HCT116 (cell line): ENCODE measurements around the gene USP9X. TPM values are rescaled to one million over a fixed set of nuclear protein-coding genes. Genes with fewer than 3 reads are reported as not detected.

ENCODE experiments used
- ATAC-seq: fragments of 200-7000 bp; cut with Tn5 transposase; 2 replicates; pipeline ENCODE4 v1.9.1; 2020; ENCODE audit warnings: mild to moderate bottlenecking, moderate library complexity
- BruUV-seq: library from RNA; stranded (reverse); fragments of 400-500 nt; replicated peaks from 2 replicates; lab custom pipeline; 2021; lab: Mats Ljungman, UMichigan
- CTCF ChIA-PET: fragments of 300-600 bp; sonication (Branson Sonifier 250); formaldehyde crosslinking; loops from one replicate; lab custom pipeline; 2021; ENCODE audit warnings: antibody characterized with exemption; lab: Charles Lee
- POLR2A ChIA-PET: fragments of 300-600, 350-600 bp; sonication (Branson Sonifier 250); formaldehyde crosslinking; loops from one replicate; lab custom pipeline; 2021; ENCODE audit warnings: antibody characterized with exemption; lab: Charles Lee
- RAD21 ChIA-PET, 2 experiments: fragments of 300-600 bp; sonication (Branson Sonifier 250); formaldehyde crosslinking; loops; one replicate each; lab custom pipeline; 2023; ENCODE audit warnings: low total read pairs in 2 of 2; ENCODE audit not compliant: uncharacterized antibody in 2 of 2, unreplicated experiment in 2 of 2, low non-redundant PET in 1 of 2; lab: Charles Lee
- DNase-seq: peaks from one replicate; pipeline ENCODE4 v3.0.0-alpha.2; 2010; ENCODE audit warnings: low read depth, low spot score
- H2AFZ ChIP-seq: fragments of 200-600 bp; shearing (Covaris generic), sonication (generic); 2 replicates; pipeline ENCODE4 v1.6.1; 2017; ENCODE audit warnings: low read depth, mixed run types, mixed read lengths, antibody characterized with exemption, low read length; ENCODE audit not compliant: poor library complexity, severe bottlenecking
- H3K27ac ChIP-seq: 2 replicates; pipeline ENCODE4 v1.5.1; 2012; ENCODE audit warnings: low read depth, low read length
- H3K27me3 ChIP-seq: fragments of 200-600 bp; sonication (generic); 2 replicates; pipeline ENCODE4 v1.6.1; 2016; ENCODE audit warnings: mixed run types, low read length, mixed read lengths; ENCODE audit not compliant: insufficient read depth
- H3K36me3 ChIP-seq, 2 experiments: fragments of 200-500 bp in 1 of 2; fragments of 200-600 bp in 1 of 2; sonication (Bioruptor generic) in 1 of 2; sonication (generic) in 1 of 2; 2 replicates each; pipeline versions ENCODE4 v1.5.1 to v1.6.1; 2014 to 2016; ENCODE audit warnings: low read length in 2 of 2, inconsistent platforms in 1 of 2, mixed read lengths in 1 of 2, mixed run types in 1 of 2; ENCODE audit not compliant: insufficient read depth in 2 of 2, control insufficient read depth in 1 of 2
- H3K4me1 ChIP-seq, 2 experiments: fragments of 200-600 bp in 1 of 2; sonication (generic) in 1 of 2; 2 replicates each; pipeline versions ENCODE4 v1.5.1 to v1.6.1; 2012 to 2017; ENCODE audit warnings: low read length in 2 of 2, inconsistent platforms in 1 of 2, mild to moderate bottlenecking in 1 of 2, mixed read lengths in 1 of 2, mixed run types in 1 of 2, moderate library complexity in 1 of 2; ENCODE audit not compliant: insufficient read depth in 2 of 2, control insufficient read depth in 1 of 2
- H3K4me2 ChIP-seq: fragments of 200-600 bp; sonication (generic); 2 replicates; pipeline ENCODE4 v1.6.1; 2017; ENCODE audit warnings: mixed run types, low read length, mixed read lengths
- H3K4me3 ChIP-seq, 2 experiments: fragments of 200-600 bp in 1 of 2; sonication (generic) in 1 of 2; replicated peaks in 1 of 2; 2 replicates each; pipeline ENCODE4 v1.5.1; 2011 to 2016; ENCODE audit warnings: low read length in 2 of 2, control low read depth in 1 of 2, low read depth in 1 of 2, mild to moderate bottlenecking in 1 of 2, mixed read lengths in 1 of 2, mixed run types in 1 of 2
- H3K79me2 ChIP-seq: fragments of 200-600 bp; sonication (generic); 2 replicates; pipeline ENCODE4 v1.6.1; 2017; ENCODE audit warnings: mild to moderate bottlenecking, mixed run types, low read length, moderate library complexity, mixed read lengths; ENCODE audit not compliant: insufficient read depth
- H3K9ac ChIP-seq: fragments of 200-600 bp; sonication (generic); 2 replicates; pipeline ENCODE4 v1.6.1; 2016; ENCODE audit warnings: low read length, mixed read lengths
- H3K9me2 ChIP-seq: fragments of 200-600 bp; sonication (generic), shearing (Covaris generic); 2 replicates; pipeline ENCODE4 v1.6.1; 2017; ENCODE audit warnings: mixed run types, mild to moderate bottlenecking, moderate library complexity; ENCODE audit not compliant: insufficient read depth
- H3K9me3 ChIP-seq, 2 experiments: fragments of 200-500 bp in 1 of 2; fragments of 200-600 bp in 1 of 2; sonication (Bioruptor generic) in 1 of 2; sonication (generic) in 1 of 2; 2 replicates each; pipeline ENCODE4 v1.6.1; 2014 to 2017; ENCODE audit warnings: low read length in 2 of 2, mixed read lengths in 2 of 2, inconsistent platforms in 1 of 2, low read depth in 1 of 2, mild to moderate bottlenecking in 1 of 2, mixed run types in 1 of 2, moderate library complexity in 1 of 2; ENCODE audit not compliant: control insufficient read depth in 1 of 2, insufficient read depth in 1 of 2
- H4K20me1 ChIP-seq: fragments of 200-600 bp; sonication (generic), shearing (Covaris generic); 2 replicates; pipeline ENCODE4 v1.6.1; 2017; ENCODE audit warnings: mixed run types, mild to moderate bottlenecking, moderate library complexity; ENCODE audit not compliant: insufficient read depth
- FOSL1 ChIP-seq: IDR thresholded peaks from 2 replicates; pipeline ENCODE4 v1.6.1; 2012; ENCODE audit warnings: low read depth
- JUND ChIP-seq: IDR thresholded peaks from 2 replicates; pipeline ENCODE4 v1.6.1; 2012
- POLR2AphosphoS5 ChIP-seq: IDR thresholded peaks from 2 replicates; pipeline ENCODE4 v1.6.1; 2011; ENCODE audit warnings: mild to moderate bottlenecking, low read depth, low read length, moderate library complexity
- SIN3A ChIP-seq: IDR thresholded peaks from 2 replicates; pipeline ENCODE4 v1.6.1; 2012; ENCODE audit warnings: low read depth
- ZFX ChIP-seq: fragments of 450-650 bp; IDR thresholded peaks from 2 replicates; pipeline ENCODE4 v1.6.1; 2017
- intact Hi-C: fragments of 100-400 bp; cut with micrococcal nuclease; formaldehyde crosslinking; loops from 2 replicates; pipeline ENCODE4 v1.10.0; 2022
- total RNA-seq: library from RNA; stranded (reverse); gene quantifications from one replicate; pipeline ENCODE4 v1.2.1, GENCODE V29; 2021; ENCODE audit not compliant: unreplicated experiment
- TF ChIP-seq, protein P1 (sequence below): IDR thresholded peaks from 2 replicates; pipeline ENCODE4 v1.6.1; 2012
- TF ChIP-seq, protein P2 (sequence below), 3 experiments: fragments of 200-600 bp in 1 of 3; sonication (generic) in 1 of 3; IDR thresholded peaks in 2 of 3; conservative IDR thresholded peaks in 1 of 3; 2 replicates each; pipeline ENCODE4 v1.5.1; 2012 to 2017; ENCODE audit warnings: low read depth in 2 of 3, low read length in 2 of 3, antibody characterized with exemption in 1 of 3, borderline replicate concordance in 1 of 3, control low read depth in 1 of 3, mild to moderate bottlenecking in 1 of 3, mixed read lengths in 1 of 3, mixed run types in 1 of 3, moderate library complexity in 1 of 3; ENCODE audit not compliant: insufficient read depth in 1 of 3
- TF ChIP-seq, protein P3 (sequence below): IDR thresholded peaks from 2 replicates; pipeline ENCODE4 v1.6.1; 2012

Gene USP9X
- total RNA-seq, 1 experiment from 2014 or later, result 52.4 TPM

DNA sequence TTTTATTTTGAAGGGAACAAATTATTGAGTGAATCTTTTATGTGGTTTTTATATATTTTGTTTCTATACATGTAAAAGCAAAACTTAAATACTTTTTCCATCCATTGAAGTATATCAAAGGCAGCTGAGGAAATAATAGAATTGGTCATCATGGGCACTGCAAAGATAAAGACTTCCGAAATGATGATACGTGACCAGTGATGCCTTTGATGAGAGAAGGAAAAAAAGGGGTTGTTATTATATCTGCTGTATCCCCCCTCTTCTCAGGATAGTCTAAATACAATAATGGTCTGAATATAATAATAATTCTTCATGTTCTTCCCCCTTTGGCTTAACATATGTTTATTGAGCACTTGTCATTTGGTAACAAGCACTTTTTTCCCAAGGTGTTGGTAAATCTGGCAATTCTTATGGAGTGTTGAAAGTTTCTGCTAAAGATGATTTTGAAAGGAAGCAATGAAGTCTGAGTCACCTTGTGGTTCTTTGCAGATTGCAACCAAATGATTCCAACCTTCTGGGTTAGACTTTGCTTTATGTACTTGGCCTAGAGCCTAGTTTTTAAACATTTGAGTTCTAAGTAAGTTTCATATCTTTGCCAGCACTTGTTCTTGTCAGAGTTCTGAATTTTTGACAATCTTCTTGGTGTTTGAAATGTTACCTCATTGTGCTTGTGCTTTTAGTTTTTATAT, 60.8 kb downstream of the USP9X start:
- CTCF ChIA-PET, result interaction anchor here (0.9 kb wide), 1 partner anchor 36 kb away, joined by 3 read pairs; no protein-coding TSS in a partner anchor
- POLR2A ChIA-PET, result no interaction called here

More for the DNA sequence above, 60.8 kb downstream of the USP9X start:
- H3K4me3 ChIP-seq, result no peak overlapping the region
- H2AFZ ChIP-seq, result no peak overlapping the region
- intact Hi-C loops, result no loop called here
- no peaks in the 10 kb centered on the region for H3K9me3 ChIP-seq
- H3K4me2 ChIP-seq, result peak overlapping the region; percentile 37
- H3K36me3 ChIP-seq, result peaks cover 0 to 11% of the 10 kb centered on the region in 2 experiments; a peak in 3 of 4 replicates
- no peaks in the 10 kb centered on the region for H3K27me3 ChIP-seq
- ATAC-seq (peak; percentile 54), DNase-seq (peak; percentile 19)
- RAD21 ChIA-PET, result no interaction called here
- no peaks in the 10 kb centered on the region for H4K20me1 ChIP-seq
- no peaks in the 10 kb centered on the region for H3K9me2 ChIP-seq
- peak overlapping the region; percentile 61; the same call in 1 of the 2 replicates for H3K27ac ChIP-seq
- no peak for TF ChIP-seq POLR2AphosphoS5
- no peak; the same call in 1 of the 2 replicates for TF ChIP-seq JUND
- TF ChIP-seq FOSL1, result peak; percentile 23; the same call in 1 of the 2 replicates
- TF ChIP-seq, protein P1, sequence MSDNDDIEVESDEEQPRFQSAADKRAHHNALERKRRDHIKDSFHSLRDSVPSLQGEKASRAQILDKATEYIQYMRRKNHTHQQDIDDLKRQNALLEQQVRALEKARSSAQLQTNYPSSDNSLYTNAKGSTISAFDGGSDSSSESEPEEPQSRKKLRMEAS, result no peak
- TF ChIP-seq, protein P2, sequence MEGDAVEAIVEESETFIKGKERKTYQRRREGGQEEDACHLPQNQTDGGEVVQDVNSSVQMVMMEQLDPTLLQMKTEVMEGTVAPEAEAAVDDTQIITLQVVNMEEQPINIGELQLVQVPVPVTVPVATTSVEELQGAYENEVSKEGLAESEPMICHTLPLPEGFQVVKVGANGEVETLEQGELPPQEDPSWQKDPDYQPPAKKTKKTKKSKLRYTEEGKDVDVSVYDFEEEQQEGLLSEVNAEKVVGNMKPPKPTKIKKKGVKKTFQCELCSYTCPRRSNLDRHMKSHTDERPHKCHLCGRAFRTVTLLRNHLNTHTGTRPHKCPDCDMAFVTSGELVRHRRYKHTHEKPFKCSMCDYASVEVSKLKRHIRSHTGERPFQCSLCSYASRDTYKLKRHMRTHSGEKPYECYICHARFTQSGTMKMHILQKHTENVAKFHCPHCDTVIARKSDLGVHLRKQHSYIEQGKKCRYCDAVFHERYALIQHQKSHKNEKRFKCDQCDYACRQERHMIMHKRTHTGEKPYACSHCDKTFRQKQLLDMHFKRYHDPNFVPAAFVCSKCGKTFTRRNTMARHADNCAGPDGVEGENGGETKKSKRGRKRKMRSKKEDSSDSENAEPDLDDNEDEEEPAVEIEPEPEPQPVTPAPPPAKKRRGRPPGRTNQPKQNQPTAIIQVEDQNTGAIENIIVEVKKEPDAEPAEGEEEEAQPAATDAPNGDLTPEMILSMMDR (IDR thresholded peaks at IDR 0.05 in 2 of 3, conservative IDR thresholded peaks at IDR 0.05 in 1 of 3; ENCODE audit: borderline replicate concordance in 1 of 3, insufficient read depth in 1 of 3, low read depth in 2 of 3, low read length in 2 of 3), result no peak
- TF ChIP-seq ZFX, result no peak
- no peak for TF ChIP-seq SIN3A
- TF ChIP-seq, protein P3, sequence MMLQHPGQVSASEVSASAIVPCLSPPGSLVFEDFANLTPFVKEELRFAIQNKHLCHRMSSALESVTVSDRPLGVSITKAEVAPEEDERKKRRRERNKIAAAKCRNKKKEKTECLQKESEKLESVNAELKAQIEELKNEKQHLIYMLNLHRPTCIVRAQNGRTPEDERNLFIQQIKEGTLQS, result no peak
- no peak overlapping the region for H3K9ac ChIP-seq
- peaks cover 4% of the 10 kb centered on the region; the same call in 1 of the 2 replicates for H3K79me2 ChIP-seq
- H3K4me1 ChIP-seq, result peaks cover 12 to 27% of the 10 kb centered on the region in 2 experiments
- no TSS peak for BruUV-seq
